ENCODE measurements around the gene XPO5.
"Not testable (repeated sequence)": the region's sequence is repeated elsewhere in the genome, so short reads cannot be mapped to it uniquely, and the experiment has no call there.

Gene XPO5

GRCh38 chr6:43502666-43503065, 73.2 kb downstream of the XPO5 start:
- Histone ChIP-seq H3K4me3 (replicated peaks; ENCODE audit: low read depth, low read length) (no peak overlapping the region), H3K27me3 (replicated peaks; ENCODE audit: control insufficient read depth, insufficient read depth, low read length) (no peaks in the 10 kb centered on the region), H3K36me3 (ENCODE audit: control insufficient read depth, insufficient read depth, low read length) (peaks cover 37% of the 10 kb centered on the region)
- DNase-seq (ENCODE audit: extremely low read depth, insufficient read length), result no peak
- TF ChIP-seq CTCF (IDR thresholded peaks at IDR 0.05; ENCODE audit: insufficient read depth, low read length, poor library complexity, severe bottlenecking), result no peak

GRCh38 chr6:43500921-43501320, 74.9 kb downstream of the XPO5 start:
- DNase-seq (ENCODE audit: extremely low read depth, insufficient read length), result no peak
- no peak overlapping the region for H3K4me3 ChIP-seq (replicated peaks; ENCODE audit: low read depth, low read length)
- peaks cover 37% of the 10 kb centered on the region for H3K36me3 ChIP-seq (ENCODE audit: control insufficient read depth, insufficient read depth, low read length)
- TF ChIP-seq CTCF (IDR thresholded peaks at IDR 0.05; ENCODE audit: insufficient read depth, low read length, poor library complexity, severe bottlenecking), result no peak
- no peaks in the 10 kb centered on the region for H3K27me3 ChIP-seq (replicated peaks; ENCODE audit: control insufficient read depth, insufficient read depth, low read length)

GRCh38 chr6:43499028-43499815, 76.6 kb downstream of the XPO5 start:
- H3K4me3 ChIP-seq (replicated peaks; ENCODE audit: low read depth, low read length), result no peak overlapping the region
- no peak for DNase-seq (ENCODE audit: extremely low read depth, insufficient read length)
- H3K36me3 ChIP-seq (ENCODE audit: control insufficient read depth, insufficient read depth, low read length), result peaks cover 32% of the 10 kb centered on the region
- TF ChIP-seq CTCF (IDR thresholded peaks at IDR 0.05; ENCODE audit: insufficient read depth, low read length, poor library complexity, severe bottlenecking), result no peak
- H3K27me3 ChIP-seq (replicated peaks; ENCODE audit: control insufficient read depth, insufficient read depth, low read length), result no peaks in the 10 kb centered on the region

- not testable (repeated sequence) for DNase-seq (ENCODE audit: extremely low read depth, insufficient read length); H3K4me3 ChIP-seq (replicated peaks; ENCODE audit: low read depth, low read length); H3K27me3 ChIP-seq (replicated peaks; ENCODE audit: control insufficient read depth, insufficient read depth, low read length)
- H3K36me3 ChIP-seq (ENCODE audit: control insufficient read depth, insufficient read depth, low read length), result peaks cover 28% of the 10 kb centered on the region
Observed at GRCh38 chr6:43498291-43498690, 77.5 kb downstream of the XPO5 start.

- TF ChIP-seq CTCF (IDR thresholded peaks at IDR 0.05; ENCODE audit: insufficient read depth, low read length, poor library complexity, severe bottlenecking), result no peak
- Histone ChIP-seq H3K27me3 (replicated peaks; ENCODE audit: control insufficient read depth, insufficient read depth, low read length) (no peaks in the 10 kb centered on the region), H3K4me3 (replicated peaks; ENCODE audit: low read depth, low read length) (no peak overlapping the region), H3K36me3 (ENCODE audit: control insufficient read depth, insufficient read depth, low read length) (peaks cover 25% of the 10 kb centered on the region)
- no peak for DNase-seq (ENCODE audit: extremely low read depth, insufficient read length)
Observed at GRCh38 chr6:43497689-43498088, 78.1 kb downstream of the XPO5 start.

- Histone ChIP-seq H3K36me3 (ENCODE audit: control insufficient read depth, insufficient read depth, low read length) (peaks cover 22% of the 10 kb centered on the region), H3K27me3 (replicated peaks; ENCODE audit: control insufficient read depth, insufficient read depth, low read length) (no peaks in the 10 kb centered on the region), H3K4me3 (replicated peaks; ENCODE audit: low read depth, low read length) (no peak overlapping the region)
- TF ChIP-seq CTCF (IDR thresholded peaks at IDR 0.05; ENCODE audit: insufficient read depth, low read length, poor library complexity, severe bottlenecking), result no peak
- no peak for DNase-seq (ENCODE audit: extremely low read depth, insufficient read length)
Observed at GRCh38 chr6:43497129-43497396, 78.8 kb downstream of the XPO5 start.

Measured in GM06990 (cell line).